Suppressor macrophage (primary cell): ENCODE data around the gene NIM1K.
"Not testable (repeated sequence)": the region's sequence is repeated elsewhere in the genome, so short reads cannot be mapped to it uniquely, and the experiment has no call there.

Experiments used
- DNase-seq, 4 experiments: peaks; one replicate each; pipeline ENCODE4 v3.0.0-alpha.2; 2020 to 2022

The NIM1K gene

GRCh38 chr5:43314724-43315123 lies 122.7 kb downstream of the NIM1K start:
- DNase-seq, result no peak

DNA sequence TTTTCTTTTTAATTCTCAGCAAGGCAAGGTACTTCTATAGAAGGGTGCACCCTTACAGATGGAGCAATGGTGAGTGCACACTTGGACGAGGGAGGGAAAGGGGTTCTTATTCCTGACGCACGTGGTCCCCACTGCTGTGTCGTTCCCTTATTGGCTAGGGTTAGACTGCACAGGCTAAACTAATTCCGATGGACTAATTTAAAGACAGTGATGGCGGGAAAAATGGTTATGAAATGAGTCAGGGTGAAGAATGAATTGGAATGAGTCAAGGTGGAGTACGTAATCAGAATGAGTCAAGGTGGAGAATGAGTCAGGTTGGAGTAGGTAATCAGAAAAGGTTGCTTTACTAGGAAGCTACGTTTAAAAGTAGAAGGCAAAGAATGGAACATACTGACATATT lies 123.2 kb downstream of the NIM1K start:
- no peak for DNase-seq

GRCh38 chr5:43315682-43316081 lies 123.7 kb downstream of the NIM1K start:
- DNase-seq, result no peak

DNA sequence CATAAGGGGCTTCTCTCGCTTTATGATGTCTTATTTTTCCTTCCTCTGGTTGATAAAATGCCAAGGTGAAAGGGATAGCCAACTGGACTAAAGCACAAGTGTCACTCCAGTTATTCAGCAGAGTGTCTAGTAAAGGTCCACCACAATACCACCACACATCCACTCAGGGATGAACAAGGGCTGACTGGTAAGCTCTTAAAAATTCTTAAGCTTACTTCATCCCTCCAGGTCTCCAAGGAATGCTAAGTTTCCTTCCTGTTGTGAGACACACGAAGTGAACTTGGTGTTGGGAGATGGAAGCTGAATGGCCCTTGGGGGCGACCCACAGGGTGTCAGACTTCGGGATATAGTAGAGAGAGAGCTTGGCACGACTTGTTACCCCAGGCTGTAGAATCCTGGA lies 124.4 kb downstream of the NIM1K start:
- DNase-seq, result no peak

GRCh38 chr5:43320846-43321245 lies 128.8 kb downstream of the NIM1K start:
- DNase-seq, result no peak

- not testable (repeated sequence) for DNase-seq
Observed at GRCh38 chr5:43323488-43323887, 131.5 kb downstream of the NIM1K start.

- DNase-seq, result not testable (repeated sequence)
Observed at GRCh38 chr5:43325624-43326023, 133.6 kb downstream of the NIM1K start.
